VCaP (cell line): Measurements from ENCODE around the gene SH3PXD2B.
A peak's percentile ranks its signal among the peaks of the same experiment; 100 is the strongest.

ENCODE experiments used
- H3K27ac ChIP-seq: fragments of 450-650 bp; 2 replicates; pipeline ENCODE4 v1.5.1; 2017
- CTCF ChIP-seq: fragments of 450-650 bp; conservative IDR thresholded peaks from 2 replicates; pipeline ENCODE4 v1.5.1; 2017; ENCODE audit warnings: mild to moderate bottlenecking, moderate library complexity

The SH3PXD2B gene

GRCh38 chr5:172456076-172456722 lies 1.9 kb upstream of the SH3PXD2B start:
- no peak overlapping the region for H3K27ac ChIP-seq
- TF ChIP-seq CTCF, result no peak

DNA sequence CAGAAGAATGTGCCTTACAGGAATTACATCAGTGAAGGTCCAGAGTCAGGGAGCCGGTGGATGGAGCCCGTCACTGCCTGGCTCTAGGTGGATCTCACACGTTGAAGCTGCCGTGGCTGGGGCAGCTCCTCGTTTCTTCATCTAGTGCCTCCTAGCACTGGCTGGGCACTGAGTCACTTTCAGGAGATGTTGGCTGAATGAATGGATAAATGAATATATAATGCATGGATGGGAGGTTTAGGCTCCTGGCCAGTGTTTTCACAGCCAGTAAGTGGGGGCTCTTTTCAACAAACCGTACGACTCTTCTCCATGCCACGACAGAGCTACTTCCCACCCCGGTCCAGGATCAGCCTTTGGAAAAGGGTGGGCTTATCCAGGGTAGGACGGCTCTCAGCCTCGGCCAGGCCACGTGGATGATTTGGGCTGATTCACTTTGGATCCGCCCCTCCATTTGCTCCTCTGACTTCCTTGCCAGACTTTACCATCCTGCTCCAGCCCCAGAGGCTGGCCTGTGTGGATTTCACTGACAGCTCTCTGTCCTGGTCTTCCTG lies 1.3 kb upstream of the SH3PXD2B start:
- no peak for TF ChIP-seq CTCF
- no peak overlapping the region for H3K27ac ChIP-seq

GRCh38 chr5:172455087-172455381 lies 709 bp upstream of the SH3PXD2B start:
- TF ChIP-seq CTCF, result no peak
- peak overlapping the region; percentile 52; the same call in 1 of the 2 replicates for H3K27ac ChIP-seq

- no peak for TF ChIP-seq CTCF
- H3K27ac ChIP-seq, result peak overlapping the region; percentile 61
Observed at GRCh38 chr5:172453986-172454357, 353 bp downstream of the SH3PXD2B start.

- H3K27ac ChIP-seq, result peak overlapping the region; percentile 61
- no peak for TF ChIP-seq CTCF
Observed at GRCh38 chr5:172453206-172453985, 929 bp downstream of the SH3PXD2B start.

DNA sequence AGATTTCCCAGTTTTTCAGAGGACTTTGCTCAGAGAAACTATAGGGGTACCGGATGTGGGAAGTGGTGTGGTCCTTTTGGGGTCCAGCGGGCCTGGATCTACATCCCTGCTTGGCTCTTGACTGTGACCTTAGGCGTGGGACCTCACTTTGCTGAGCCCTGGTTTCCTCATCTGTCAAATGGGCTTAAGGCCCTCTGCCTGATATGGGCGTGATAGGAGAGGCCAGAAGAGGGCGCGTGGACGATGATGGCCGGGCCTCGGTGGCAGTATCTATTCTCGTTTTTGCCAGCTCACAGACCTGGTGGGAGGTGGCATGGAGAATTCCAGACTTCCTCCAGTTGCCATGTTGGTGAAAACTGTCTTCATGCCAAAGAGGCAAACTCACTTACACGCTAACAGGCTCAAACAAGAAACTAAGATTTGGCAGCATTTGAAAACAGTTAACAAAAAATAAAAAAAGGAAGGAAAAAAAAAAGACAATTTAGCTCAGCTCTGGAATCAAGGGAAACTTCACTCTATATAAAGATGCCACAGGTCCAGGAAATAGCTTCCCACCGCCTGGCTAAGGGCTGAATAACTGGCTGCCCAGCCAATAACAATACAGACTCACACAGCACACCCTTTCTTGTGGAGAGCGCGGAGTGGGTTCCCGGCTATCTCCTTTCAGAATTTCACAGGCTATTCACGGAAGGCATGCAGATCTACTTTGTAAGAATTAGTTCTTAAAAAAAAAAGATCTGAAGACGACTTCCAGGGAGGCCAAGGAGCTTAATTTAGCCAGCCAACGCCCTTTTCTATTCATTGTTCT lies 1.7 kb downstream of the SH3PXD2B start:
- no peak for TF ChIP-seq CTCF
- H3K27ac ChIP-seq, result peak overlapping the region; percentile 61; the same call in 1 of the 2 replicates

DNA sequence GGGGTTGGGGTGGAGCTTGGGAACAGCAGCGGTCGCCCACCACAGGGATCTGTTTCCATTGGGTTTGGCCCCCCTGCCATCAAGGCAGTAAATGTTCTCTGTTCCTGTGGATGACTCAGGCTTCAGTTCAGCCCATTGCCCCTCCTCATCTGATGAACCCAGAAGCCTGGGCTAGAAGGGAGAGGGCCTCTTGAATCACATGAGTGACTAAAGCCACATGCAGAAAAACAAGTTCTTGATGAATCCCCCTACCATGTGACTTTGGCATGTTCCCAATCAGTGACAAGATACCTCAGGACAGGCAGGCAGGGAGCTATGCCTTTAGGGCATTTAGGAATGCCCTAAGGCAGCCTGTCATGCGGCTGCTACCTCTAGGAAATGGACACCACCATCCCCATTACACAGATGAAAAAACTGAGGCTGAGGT lies 2.5 kb downstream of the SH3PXD2B start:
- TF ChIP-seq CTCF, result no peak
- no peak overlapping the region for H3K27ac ChIP-seq
